Suprapubic skin (tissue), 4 donors: ENCODE results near the gene ITPR2. TPM values are rescaled to one million over a fixed set of nuclear protein-coding genes. Genes with fewer than 3 reads are reported as not detected.

ENCODE experiments used
- DNase-seq, 2 donors: peaks; one replicate each; pipeline ENCODE4 v3.0.0-alpha.2; 2019; ENCODE audit warnings: low spot score in 2 of 2
- H3K27ac ChIP-seq: fragments of 200-600 bp; sonication (generic); one replicate; pipeline ENCODE4 v1.5.1; 2019
- H3K27me3 ChIP-seq: fragments of 200-600 bp; sonication (generic); one replicate; pipeline ENCODE4 v1.5.1; 2019
- H3K36me3 ChIP-seq: fragments of 200-600 bp; sonication (generic); one replicate; pipeline ENCODE4 v1.5.1; 2019
- H3K4me1 ChIP-seq: fragments of 200-600 bp; sonication (generic); one replicate; pipeline ENCODE4 v1.5.1; 2019
- H3K4me3 ChIP-seq: fragments of 200-600 bp; sonication (generic); one replicate; pipeline ENCODE4 v1.5.1; 2019; ENCODE audit warnings: mild to moderate bottlenecking
- H3K9me3 ChIP-seq: fragments of 200-600 bp; sonication (generic); one replicate; pipeline ENCODE4 v1.5.1; 2019
- EP300 ChIP-seq: sonication (generic); formaldehyde crosslinking; IDR thresholded peaks from one replicate; pipeline ENCODE4 v1.6.1; 2017; ENCODE audit warnings: antibody characterized with exemption
- POLR2A ChIP-seq, 2 donors: fragments of 450-650 bp; IDR thresholded peaks; one replicate each; pipeline ENCODE4 v1.6.1; 2017; ENCODE audit warnings: antibody characterized with exemption in 2 of 2, mild to moderate bottlenecking in 2 of 2, moderate library complexity in 2 of 2
- POLR2AphosphoS5 ChIP-seq, 3 donors: sonication (generic); formaldehyde crosslinking; IDR thresholded peaks; one replicate each; pipeline ENCODE4 v1.6.1; 2017; ENCODE audit warnings: antibody characterized with exemption in 3 of 3
- WGBS: methylation state at CpG from one replicate; pipeline ENCODE4 v1.1.5; 2018; 5-methylcytosine and 5-hydroxymethylcytosine counted together
- total RNA-seq, 4 donors: library from RNA; depleted of rRNA; stranded (reverse); fragments of >200 nt; gene quantifications; one replicate each; pipeline ENCODE4 v1.1.0, GENCODE V29; 2016
- TF ChIP-seq, protein P1 (sequence below), 2 donors: fragments of 200-600 bp in 1 of 2; fragments of 450-650 bp in 1 of 2; sonication (generic) in 1 of 2; IDR thresholded peaks; one replicate each; pipeline ENCODE4 v1.5.1; 2016 to 2019; ENCODE audit warnings: antibody characterized with exemption in 2 of 2, mild to moderate bottlenecking in 1 of 2, moderate library complexity in 1 of 2

Gene ITPR2
- total RNA-seq, 4 donors from 2014 or later: 59.6 to 159 (median 72.1) TPM

DNA sequence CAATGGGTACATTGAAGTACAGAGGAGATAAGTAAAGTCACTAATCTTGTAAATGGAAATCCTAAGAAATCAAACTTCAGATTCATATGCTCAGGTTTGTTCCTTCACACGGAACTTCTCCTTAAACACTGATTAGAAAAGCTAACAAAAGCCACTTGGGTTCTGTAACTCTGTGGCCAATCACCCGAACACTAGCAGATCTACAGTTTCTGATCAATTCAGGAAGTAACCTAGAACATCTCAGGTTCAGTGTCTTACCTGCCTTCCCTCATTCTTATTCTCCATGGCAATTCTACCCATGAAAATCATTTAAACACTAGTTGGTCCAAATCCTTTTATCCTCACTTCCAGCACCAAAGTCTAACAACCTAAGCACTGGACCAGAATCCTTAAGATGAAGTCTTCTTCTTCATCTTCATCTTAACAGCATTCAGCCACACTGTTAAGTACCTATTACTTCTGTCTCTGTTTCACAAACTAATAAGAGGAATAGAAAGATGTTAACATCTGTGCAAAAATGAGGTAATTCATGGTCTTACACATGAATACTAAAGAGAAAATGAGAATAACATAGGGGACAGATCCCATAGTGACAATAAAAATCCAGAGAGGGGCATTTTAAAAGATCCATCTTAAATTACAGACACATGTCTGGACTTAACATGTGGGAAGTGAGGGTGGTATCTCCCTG lies 453.1 kb downstream of the ITPR2 start:
- Histone ChIP-seq H3K27me3 (no peaks in the 10 kb centered on the region), H3K36me3 (no peaks in the 10 kb centered on the region), H3K4me1 (peaks cover 8% of the 10 kb centered on the region), H3K4me3 (no peak overlapping the region), H3K9me3 (no peaks in the 10 kb centered on the region), H3K27ac (no peak overlapping the region)
- WGBS: 92% methylated on average over 2 of the region's 2 CpGs
- no peak for TF ChIP-seq POLR2A (IDR thresholded peaks at IDR 0.05)
- DNase-seq: no peak

DNA sequence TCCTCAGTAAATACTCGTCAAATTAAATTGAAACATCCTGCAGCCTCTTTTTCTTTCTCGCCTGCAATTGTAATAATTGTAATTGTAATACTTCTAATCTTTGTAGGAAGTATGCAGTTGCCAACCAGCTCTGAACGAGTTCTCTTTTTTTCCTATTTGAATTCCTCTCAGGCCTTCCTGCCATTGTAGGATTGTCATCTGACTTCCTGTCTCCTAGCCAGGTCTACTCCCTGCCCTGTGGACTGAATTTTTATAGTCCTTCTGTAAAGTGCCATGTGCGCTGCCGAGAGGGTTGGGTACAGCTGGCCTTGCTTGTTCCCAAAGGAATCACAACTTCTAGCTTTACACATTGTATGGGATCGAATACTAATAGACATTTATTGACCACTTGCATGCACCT lies 454.3 kb downstream of the ITPR2 start:
- H3K27ac ChIP-seq: no peak overlapping the region

DNA sequence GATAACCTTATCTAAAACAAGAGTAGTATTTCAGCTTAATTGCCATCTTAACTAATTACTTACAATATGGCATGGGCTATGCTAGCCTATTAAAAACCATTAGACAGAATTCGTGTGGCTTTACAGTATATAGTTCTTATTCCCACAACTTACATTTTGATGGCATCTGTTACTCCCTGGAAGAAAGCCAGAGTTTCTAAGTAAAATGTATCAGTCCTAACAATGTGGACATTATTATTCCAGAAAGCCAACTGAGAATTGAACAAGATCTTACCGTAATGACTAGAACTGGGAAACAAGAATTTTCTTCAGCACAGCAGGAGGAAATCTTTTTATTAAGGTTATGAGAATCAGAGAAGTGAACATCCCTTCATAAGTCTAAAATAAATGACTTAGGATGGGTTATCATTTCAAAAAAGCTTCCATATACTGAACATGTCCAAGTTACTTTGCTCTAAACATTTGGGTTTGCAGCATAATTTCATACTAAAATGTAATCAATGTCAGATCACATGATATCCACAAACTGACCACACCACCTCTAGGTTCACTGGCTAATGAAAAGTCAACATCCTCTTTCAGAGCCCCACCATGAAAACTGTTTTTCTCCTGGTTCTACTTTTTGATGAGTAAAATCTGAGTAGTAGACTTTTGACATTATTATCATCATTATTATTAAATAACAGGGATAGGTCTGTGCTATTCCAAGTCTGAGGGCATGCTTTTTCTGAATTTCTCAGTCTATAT lies 457.9 kb downstream of the ITPR2 start:
- Histone ChIP-seq H3K4me1 (peaks cover 8% of the 10 kb centered on the region), H3K36me3 (peaks cover 4% of the 10 kb centered on the region), H3K9me3 (no peaks in the 10 kb centered on the region), H3K27ac (no peak overlapping the region), H3K27me3 (no peaks in the 10 kb centered on the region), H3K4me3 (no peak overlapping the region)
- 74% methylated on average over 2 of the region's 2 CpGs for WGBS
- TF ChIP-seq POLR2AphosphoS5 (IDR thresholded peaks at IDR 0.05) (no peak), POLR2A (IDR thresholded peaks at IDR 0.05) (no peak), EP300 (no peak)
- TF ChIP-seq, protein P1, sequence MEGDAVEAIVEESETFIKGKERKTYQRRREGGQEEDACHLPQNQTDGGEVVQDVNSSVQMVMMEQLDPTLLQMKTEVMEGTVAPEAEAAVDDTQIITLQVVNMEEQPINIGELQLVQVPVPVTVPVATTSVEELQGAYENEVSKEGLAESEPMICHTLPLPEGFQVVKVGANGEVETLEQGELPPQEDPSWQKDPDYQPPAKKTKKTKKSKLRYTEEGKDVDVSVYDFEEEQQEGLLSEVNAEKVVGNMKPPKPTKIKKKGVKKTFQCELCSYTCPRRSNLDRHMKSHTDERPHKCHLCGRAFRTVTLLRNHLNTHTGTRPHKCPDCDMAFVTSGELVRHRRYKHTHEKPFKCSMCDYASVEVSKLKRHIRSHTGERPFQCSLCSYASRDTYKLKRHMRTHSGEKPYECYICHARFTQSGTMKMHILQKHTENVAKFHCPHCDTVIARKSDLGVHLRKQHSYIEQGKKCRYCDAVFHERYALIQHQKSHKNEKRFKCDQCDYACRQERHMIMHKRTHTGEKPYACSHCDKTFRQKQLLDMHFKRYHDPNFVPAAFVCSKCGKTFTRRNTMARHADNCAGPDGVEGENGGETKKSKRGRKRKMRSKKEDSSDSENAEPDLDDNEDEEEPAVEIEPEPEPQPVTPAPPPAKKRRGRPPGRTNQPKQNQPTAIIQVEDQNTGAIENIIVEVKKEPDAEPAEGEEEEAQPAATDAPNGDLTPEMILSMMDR (IDR thresholded peaks at IDR 0.05): no peak
- DNase-seq: no peak

More for the DNA sequence above, 454.3 kb downstream of the ITPR2 start:
- Histone ChIP-seq H3K27me3 (no peaks in the 10 kb centered on the region), H3K4me1 (peaks cover 8% of the 10 kb centered on the region), H3K36me3 (no peaks in the 10 kb centered on the region), H3K4me3 (no peak overlapping the region), H3K9me3 (no peaks in the 10 kb centered on the region)
- no peak for DNase-seq
- 41% methylated on average over 6 of the region's 6 CpGs for WGBS
- no peak for TF ChIP-seq POLR2A (IDR thresholded peaks at IDR 0.05)
- TF ChIP-seq, protein P1 (IDR thresholded peaks at IDR 0.05): no peak
- no peak for TF ChIP-seq EP300
- TF ChIP-seq POLR2AphosphoS5 (IDR thresholded peaks at IDR 0.05): no peak

DNA sequence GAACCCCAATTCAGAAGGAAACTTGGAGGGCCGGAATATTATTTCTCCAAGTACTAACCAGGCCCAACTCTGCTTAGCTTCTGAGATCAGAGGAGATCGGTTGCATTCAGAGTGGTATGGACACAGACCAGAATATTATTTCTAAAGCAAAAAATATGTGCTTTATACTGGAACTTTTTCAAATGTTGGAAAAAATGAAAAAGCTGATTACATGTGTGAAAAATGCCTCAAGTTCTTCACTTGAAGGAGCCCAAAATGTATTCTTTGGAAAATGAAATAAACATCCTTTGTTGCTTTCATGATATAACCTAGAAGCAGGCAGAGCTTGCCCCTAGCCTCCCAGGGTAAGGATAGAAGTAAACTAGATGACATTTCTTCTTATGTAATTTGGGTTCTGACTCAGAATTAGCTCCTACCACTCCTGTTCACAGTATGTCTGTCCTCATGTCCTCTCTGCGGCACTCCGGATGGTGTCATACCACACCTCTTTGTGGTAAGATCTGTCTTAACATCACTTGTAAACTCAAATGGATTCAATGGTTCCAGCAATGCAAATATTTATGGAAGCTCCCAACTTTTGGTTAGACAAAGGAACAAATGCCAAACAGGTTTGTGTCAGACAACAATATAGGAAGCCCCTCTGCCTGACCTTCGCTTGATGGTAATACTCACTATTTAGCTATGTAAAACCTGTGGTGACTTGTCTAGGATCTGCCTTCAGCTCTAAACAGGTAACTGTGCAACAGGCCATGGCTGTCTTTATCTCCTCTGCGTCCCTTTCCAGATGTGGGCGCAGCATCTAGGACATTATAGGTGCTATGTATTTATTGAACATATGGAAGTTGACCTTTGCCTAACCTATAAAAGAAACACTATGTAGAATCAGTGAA lies 459.1 kb downstream of the ITPR2 start:
- Histone ChIP-seq H3K4me1 (peaks cover 8% of the 10 kb centered on the region), H3K9me3 (no peaks in the 10 kb centered on the region), H3K36me3 (peaks cover 4% of the 10 kb centered on the region), H3K4me3 (no peak overlapping the region), H3K27ac (no peak overlapping the region), H3K27me3 (no peaks in the 10 kb centered on the region)
- WGBS: 88% methylated on average over 7 of the region's 7 CpGs
- TF ChIP-seq POLR2AphosphoS5 (IDR thresholded peaks at IDR 0.05) (no peak), POLR2A (IDR thresholded peaks at IDR 0.05) (no peak), EP300 (no peak)
- TF ChIP-seq, protein P1 (IDR thresholded peaks at IDR 0.05): no peak
- DNase-seq: no peak

DNA sequence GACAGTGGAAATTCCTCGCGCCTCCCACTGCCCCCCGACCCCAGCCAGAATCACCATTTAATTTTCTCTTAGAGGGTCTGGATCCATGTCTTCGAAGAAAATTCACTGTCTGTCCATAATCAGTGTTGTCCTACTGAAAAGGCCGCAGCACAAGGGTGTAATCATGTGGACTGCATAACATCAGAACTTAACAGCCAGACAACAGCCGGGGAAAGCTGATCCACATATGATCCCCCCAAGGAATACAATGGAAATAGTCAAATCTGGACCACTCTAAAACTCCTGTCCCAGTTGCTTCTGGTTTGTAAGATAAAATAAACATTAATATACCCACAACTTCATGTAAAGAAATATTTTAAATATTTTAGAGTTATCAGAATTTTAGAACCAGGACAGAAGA lies 460.1 kb downstream of the ITPR2 start:
- no peaks in the 10 kb centered on the region for H3K4me1 ChIP-seq
- no peaks in the 10 kb centered on the region for H3K27me3 ChIP-seq
- no peak overlapping the region for H3K27ac ChIP-seq
- no peak for DNase-seq
- H3K9me3 ChIP-seq: no peaks in the 10 kb centered on the region
- WGBS: 98% methylated on average over 6 of the region's 6 CpGs
- TF ChIP-seq EP300 (no peak), POLR2A (IDR thresholded peaks at IDR 0.05) (no peak), POLR2AphosphoS5 (IDR thresholded peaks at IDR 0.05) (no peak)
- TF ChIP-seq, protein P1 (IDR thresholded peaks at IDR 0.05): no peak
- no peak overlapping the region for H3K4me3 ChIP-seq
- H3K36me3 ChIP-seq: peaks cover 4% of the 10 kb centered on the region
